ENCODE measurements around the gene MARK4. TPM values are rescaled to one million over a fixed set of nuclear protein-coding genes. Genes with fewer than 3 reads are reported as not detected.

The MARK4 gene
- total RNA-seq, 1 experiment from 2014 or later: 37.7 TPM

- Histone ChIP-seq H3K9me3 (ENCODE audit: control insufficient read depth in 1 of 2, insufficient read depth in 1 of 2, low read depth in 1 of 2, low read length in 2 of 2) (no peaks in the 10 kb centered on the region), H4K20me1 (ENCODE audit: insufficient read depth) (no peaks in the 10 kb centered on the region), H3K9ac (ENCODE audit: low read length) (no peak overlapping the region), H2AFZ (ENCODE audit: low read depth, low read length, poor library complexity, severe bottlenecking) (no peak overlapping the region), H3K79me2 (ENCODE audit: insufficient read depth, low read length) (no peaks in the 10 kb centered on the region), H3K4me2 (ENCODE audit: low read length) (no peak overlapping the region), H3K9me2 (ENCODE audit: insufficient read depth) (no peaks in the 10 kb centered on the region), H3K36me3 (ENCODE audit: control insufficient read depth in 1 of 2, insufficient read depth in 2 of 2, low read length in 2 of 2) (no peaks in the 10 kb centered on the region; a peak in 1 of 4 replicates), H3K4me3 (replicated peaks in 1 of 2; ENCODE audit: low read depth in 1 of 2, low read length in 2 of 2) (no peak overlapping the region), H3K27ac (ENCODE audit: low read depth, low read length) (no peak overlapping the region), H3K27me3 (ENCODE audit: insufficient read depth, low read length) (no peaks in the 10 kb centered on the region), H3K4me1 (ENCODE audit: control insufficient read depth in 1 of 2, insufficient read depth in 2 of 2, low read length in 2 of 2) (no peaks in the 10 kb centered on the region)
- intact Hi-C loops (cut with micrococcal nuclease): no loop called here
- ChIA-PET CTCF (no interaction called here), POLR2A (no interaction called here), RAD21 (ENCODE audit: low non-redundant PET in 1 of 2, low total read pairs in 2 of 2, uncharacterized antibody in 2 of 2, unreplicated experiment in 2 of 2) (interaction anchor here in 1 of 2 experiments (0.7 kb wide), 1 partner anchor 76 kb away, joined by 3 read pairs; no protein-coding TSS in a partner anchor)
- ATAC-seq (no peak), DNase-seq (ENCODE audit: low read depth, low spot score) (no peak)
- no TSS peak for BruUV-seq (replicated peaks)
- TF ChIP-seq ZNF274 (IDR thresholded peaks at IDR 0.05; ENCODE audit: low read depth, low read length): no peak
- no peak for TF ChIP-seq FOSL1 (IDR thresholded peaks at IDR 0.05; ENCODE audit: low read depth)
- no peak for TF ChIP-seq ZBTB33 (IDR thresholded peaks at IDR 0.05; ENCODE audit: extremely low read depth, insufficient replicate concordance, low read length)
- TF ChIP-seq CTCF (IDR thresholded peaks at IDR 0.05 in 2 of 3, conservative IDR thresholded peaks at IDR 0.05 in 1 of 3; ENCODE audit: borderline replicate concordance in 1 of 3, insufficient read depth in 1 of 3, low read depth in 2 of 3, low read length in 2 of 3): no peak
- TF ChIP-seq ELF1 (IDR thresholded peaks at IDR 0.05; ENCODE audit: borderline replicate concordance, low read depth): no peak
- TF ChIP-seq POLR2AphosphoS5 (IDR thresholded peaks at IDR 0.05; ENCODE audit: low read depth, low read length): no peak
- no peak for TF ChIP-seq TCF7L2 (IDR thresholded peaks at IDR 0.05; ENCODE audit: borderline replicate concordance, extremely low read depth, insufficient read depth, insufficient read length)
- no peak for TF ChIP-seq ZFX (IDR thresholded peaks at IDR 0.05)
- TF ChIP-seq SRF (IDR thresholded peaks at IDR 0.05; ENCODE audit: low read depth): no peak
- no peak for TF ChIP-seq EZH2phosphoT487 (IDR thresholded peaks at IDR 0.05; ENCODE audit: borderline replicate concordance)
- TF ChIP-seq POLR2A (IDR thresholded peaks at IDR 0.05; ENCODE audit: borderline replicate concordance, extremely low read depth, insufficient read depth, insufficient read length): no peak
- TF ChIP-seq REST (IDR thresholded peaks at IDR 0.05; ENCODE audit: low read depth): no peak
- TF ChIP-seq EZH2 (IDR thresholded peaks at IDR 0.05): no peak
- no peak for TF ChIP-seq JUND (IDR thresholded peaks at IDR 0.05)
- TF ChIP-seq MAX (IDR thresholded peaks at IDR 0.05): no peak
- no peak for TF ChIP-seq SIN3A (IDR thresholded peaks at IDR 0.05; ENCODE audit: low read depth)
- no peak for TF ChIP-seq SP1 (IDR thresholded peaks at IDR 0.05; ENCODE audit: low read depth)
- TF ChIP-seq ATF3 (IDR thresholded peaks at IDR 0.05): no peak
- TF ChIP-seq EGR1 (IDR thresholded peaks at IDR 0.05; ENCODE audit: low read depth): no peak
- TF ChIP-seq CEBPB (IDR thresholded peaks at IDR 0.05; ENCODE audit: low read depth): no peak
Observed at GRCh38 chr19:45263013-45263412, 11.9 kb downstream of the MARK4 start.
